GM12878 (cell line): ENCODE results near the gene TMSB10. TPM values are rescaled to one million over a fixed set of nuclear protein-coding genes. Genes with fewer than 3 reads are reported as not detected.

ENCODE experiments used
- ATAC-seq: fragments of 200-7000 bp; cut with Tn5 transposase; 3 replicates; pipeline ENCODE4 v1.9.1; 2020; ENCODE audit warnings: mild to moderate bottlenecking, moderate library complexity
- BruUV-seq: library from RNA; stranded (reverse); fragments of 400-500 nt; replicated peaks from 2 replicates; lab custom pipeline; 2021; lab: Mats Ljungman, UMichigan
- CTCF ChIA-PET: fragments of 300-600 bp; sonication (Branson Sonifier 250); formaldehyde crosslinking; extraction: SDS; loops from one replicate; lab custom pipeline; 2021; ENCODE audit warnings: inconsistent platforms; lab: Yijun Ruan, JAX
- POLR2A ChIA-PET: fragments of 350-600 bp; formaldehyde crosslinking; extraction: SDS; loops from one replicate; lab custom pipeline; 2021; ENCODE audit warnings: inconsistent platforms; lab: Charles Lee
- RAD21 ChIA-PET: fragments of 300-600 bp; sonication (Branson Sonifier 250); formaldehyde crosslinking; loops from one replicate; lab custom pipeline; 2023; ENCODE audit warnings: antibody characterized with exemption; ENCODE audit not compliant: unreplicated experiment; lab: Charles Lee
- SMC1A ChIA-PET: fragments of 300-600 bp; sonication (Branson Sonifier 250); formaldehyde crosslinking; loops from one replicate; lab custom pipeline; 2023; ENCODE audit not compliant: unreplicated experiment, uncharacterized antibody; lab: Charles Lee
- DNase-seq: peaks from one replicate; pipeline ENCODE4 v3.0.0-alpha.2; 2011; ENCODE audit warnings: low read depth, low spot score
- FAIRE-seq: peaks from 3 replicates; lab custom pipeline; 2011; peaks lifted over from hg19 to GRCh38; lab: Jason Lieb, UNC
- H2AFZ ChIP-seq: 2 replicates; pipeline ENCODE4 v1.6.0; 2011; ENCODE audit warnings: low read depth, low read length, control low read depth; ENCODE audit not compliant: control insufficient read depth
- H3K27ac ChIP-seq: 2 replicates; pipeline ENCODE4 v1.5.1; 2011; ENCODE audit warnings: control low read depth; ENCODE audit not compliant: control insufficient read depth, insufficient read depth
- H3K27me3 ChIP-seq, 2 experiments: replicated peaks in 1 of 2; 2 replicates each; pipeline versions ENCODE4 v1.6.0 to v1.6.1; 2011; ENCODE audit warnings: low read length in 1 of 2; ENCODE audit not compliant: control insufficient read depth in 2 of 2, insufficient read depth in 2 of 2
- H3K36me3 ChIP-seq, 2 experiments: 2 replicates each; pipeline ENCODE4 v1.5.1; 2011; ENCODE audit warnings: low read length in 1 of 2; ENCODE audit not compliant: control insufficient read depth in 2 of 2, insufficient read depth in 2 of 2
- H3K4me1 ChIP-seq: 2 replicates; pipeline ENCODE4 v1.6.1; 2011; ENCODE audit warnings: mild to moderate bottlenecking, low read length, moderate library complexity, mixed read lengths; ENCODE audit not compliant: control insufficient read depth, insufficient read depth
- H3K4me2 ChIP-seq: 2 replicates; pipeline ENCODE4 v1.6.0; 2011; ENCODE audit warnings: control low read depth; ENCODE audit not compliant: control insufficient read depth, insufficient read depth
- H3K4me3 ChIP-seq: fragments of 200-600 bp; sonication (generic); 2 replicates; pipeline ENCODE4 v1.5.1; 2016
- H3K79me2 ChIP-seq: 2 replicates; pipeline ENCODE4 v1.6.0; 2011; ENCODE audit warnings: low read length; ENCODE audit not compliant: control insufficient read depth, insufficient read depth
- H3K9ac ChIP-seq: 2 replicates; pipeline ENCODE4 v1.8.0; 2011; ENCODE audit warnings: low read length, control low read depth, mixed read lengths; ENCODE audit not compliant: control insufficient read depth, insufficient read depth
- H3K9me3 ChIP-seq: replicated peaks from 3 replicates; pipeline ENCODE4 v1.5.1; 2011; ENCODE audit warnings: mild to moderate bottlenecking, low read length; ENCODE audit not compliant: control insufficient read depth, insufficient read depth
- H4K20me1 ChIP-seq: 2 replicates; pipeline ENCODE4 v1.6.0; 2011; ENCODE audit not compliant: control insufficient read depth, insufficient read depth
- CEBPZ ChIP-seq: fragments of 150-350 bp; IDR thresholded peaks from 2 replicates; pipeline ENCODE4 v1.6.1; 2016; ENCODE audit warnings: low read depth, low read length
- CHD4 ChIP-seq: fragments of 200-600 bp; sonication (generic); IDR thresholded peaks from 2 replicates; pipeline ENCODE4 v1.6.1; 2016; ENCODE audit warnings: mild to moderate bottlenecking
- CTCF ChIP-seq, 3 experiments: IDR thresholded peaks in 2 of 3; conservative IDR thresholded peaks in 1 of 3; 2 replicates each; pipeline ENCODE4 v1.5.1; 2011; ENCODE audit warnings: low read depth in 3 of 3, low read length in 3 of 3, mild to moderate bottlenecking in 3 of 3, control low read depth in 2 of 3, moderate library complexity in 2 of 3, inconsistent platforms in 1 of 3, mixed read lengths in 1 of 3; ENCODE audit not compliant: control insufficient read depth in 2 of 3, insufficient read depth in 1 of 3; ENCODE audit errors: extremely low read depth in 1 of 3
- GATAD2B ChIP-seq: fragments of 450-650 bp; conservative IDR thresholded peaks from 2 replicates; pipeline ENCODE4 v1.6.1; 2017; ENCODE audit warnings: low read depth, mild to moderate bottlenecking, moderate library complexity
- MXI1 ChIP-seq: fragments of 150-350 bp; IDR thresholded peaks from 2 replicates; pipeline ENCODE4 v1.6.1; 2011; ENCODE audit warnings: low read depth, mild to moderate bottlenecking, inconsistent platforms, low read length, improper control_type of control experiment
- NFYA ChIP-seq: IDR thresholded peaks from 2 replicates; pipeline ENCODE4 v1.6.1; 2011; ENCODE audit warnings: low read depth, mild to moderate bottlenecking, low read length, improper control_type of control experiment, borderline replicate concordance
- NKRF ChIP-seq: fragments of 450-650 bp; conservative IDR thresholded peaks from 2 replicates; pipeline ENCODE4 v1.6.1; 2017; ENCODE audit warnings: mild to moderate bottlenecking, moderate library complexity
- RB1 ChIP-seq: fragments of 450-650 bp; formaldehyde crosslinking; IDR thresholded peaks from 2 replicates; pipeline ENCODE4 v1.6.1; 2017; ENCODE audit warnings: mild to moderate bottlenecking, borderline replicate concordance
- SMAD5 ChIP-seq: IDR thresholded peaks from 2 replicates; pipeline ENCODE4 v1.6.1; 2016; ENCODE audit warnings: antibody characterized with exemption, low read depth
- whole genome bisulfite sequencing: methylation state at CpG from one replicate; pipeline ENCODE4 v1.1.6; 2016; ENCODE audit warnings: low lambda C conversion rate; ENCODE audit not compliant: insufficient replicate concordance, insufficient coverage; ENCODE audit errors: missing lambda C conversion rate; 5-methylcytosine and 5-hydroxymethylcytosine counted together
- in situ Hi-C: fragments of 300-500 bp; cut with MboI; formaldehyde crosslinking; loops from 9 replicates; pipeline ENCODE4 v1.14.3; 2018; ENCODE audit warnings: mixed read lengths
- intact Hi-C: fragments of 100-400 bp; cut with micrococcal nuclease; formaldehyde crosslinking; loops from one replicate; pipeline ENCODE4 v1.14.2; 2022; ENCODE audit not compliant: unreplicated experiment
- polyA plus RNA-seq, 11 experiments: library from polyadenylated mRNA; depleted of rRNA in 4 of 11; unstranded in 6 of 11; stranded (reverse) in 5 of 11; fragments of >200 nt; fragmentation: Nextera tagmentation in 4 of 11; fragmentation: Illumina TruSeq in 1 of 11; extraction: Ambion mirVana in 4 of 11; extraction: Trizol in 1 of 11; gene quantifications; 1 replicate in 1 of 11; 2 replicates in 10 of 11; pipeline versions ENCODE4 v1.2.1 to v1.2.3, GENCODE V29; 2011 to 2016; ENCODE audit warnings: inconsistent platforms in 2 of 11, missing spikeins in 2 of 11, low read depth in 1 of 11
- total RNA-seq, 4 experiments: library from RNA; depleted of rRNA in 3 of 4; stranded (reverse); fragments of >200 nt in 3 of 4; fragmentation: Illumina TruSeq in 1 of 4; extraction: Trizol in 1 of 4; gene quantifications; 2 replicates each; pipeline versions ENCODE4 v1.2.1 to v1.2.3, GENCODE V29; 2013 to 2021

The TMSB10 gene
- total and polyA plus RNA-seq, 10 of the 15 experiments (the other 5 are each of a cell fraction or from before 2014, with no cell fraction given): 1,406 to 4,860 (median 3,381) TPM

GRCh38 chr2:84880395-84880644, 25.1 kb upstream of the TMSB10 start (continued):
- no peak for TF ChIP-seq CEBPZ
- no peak for TF ChIP-seq RB1
- TF ChIP-seq CHD4: no peak

- Histone ChIP-seq H3K27ac (no peak within 1 kb of the TSS), H4K20me1 (no peaks in the 10 kb centered on the region), H3K4me3 (peak within 1 kb of the TSS; percentile 67), H3K27me3 (peaks cover 0 to 9% of the 10 kb centered on the region in 2 experiments; a peak in 3 of 4 replicates), H3K9me3 (no peaks in the 10 kb centered on the region), H3K4me2 (peak within 1 kb of the TSS; percentile 97), H3K79me2 (no peaks in the 10 kb centered on the region), H3K36me3 (no peaks in the 10 kb centered on the region), H3K4me1 (peaks cover 16% of the 10 kb centered on the region), H3K9ac (peak within 1 kb of the TSS; percentile 42), H2AFZ (peak within 1 kb of the TSS; percentile 54)
- intact Hi-C loops (loop anchor here (1.0 to 5.0 kb wide), 2 partner anchors 24 to 131 kb away; partner anchors contain the start of gene TMSB10), in situ Hi-C loops (loop anchor here (10.0 kb wide), 1 partner anchor 404 kb away; no protein-coding TSS in a partner anchor)
- ChIA-PET RAD21 (interaction anchor here (1.0 to 7.6 kb wide), 14 partner anchors 9 to 139 kb away, joined by 3 to 74 read pairs (median 4); partner anchors contain the start of gene KCMF1), SMC1A (interaction anchor here (0.5 to 5.4 kb wide), 15 partner anchors 8 to 66 kb away, joined by 3 to 83 read pairs (median 4); no protein-coding TSS in a partner anchor), CTCF (interaction anchor here (0.7 to 11.1 kb wide), 11 partner anchors 10 to 250 kb away, joined by 3 to 133 read pairs (median 5); no protein-coding TSS in a partner anchor), POLR2A (interaction anchor here (0.7 to 3.1 kb wide), 7 partner anchors 13 to 48 kb away, joined by 3 to 11 read pairs (median 4); no protein-coding TSS in a partner anchor)
- 1% methylated on average over 76 of the region's 77 CpGs for WGBS
- peak; percentile 48 for ATAC-seq
- DNase-seq: no peak
- no TSS peak for BruUV-seq
- FAIRE-seq: no peak
- TF ChIP-seq GATAD2B (peak; percentile 74), SMAD5 (no peak), NFYA (no peak), NKRF (no peak), CTCF (IDR thresholded peaks at IDR 0.05 in 2 of 3, conservative IDR thresholded peaks at IDR 0.05 in 1 of 3; ENCODE audit: control insufficient read depth in 2 of 3, extremely low read depth in 1 of 3, insufficient read depth in 1 of 3, low read depth in 3 of 3, low read length in 3 of 3) (no peak), MXI1 (no peak)
Measured at GRCh38 chr2:84880645-84881521, 24.6 kb upstream of the TMSB10 start, which contains the start of gene TRABD2A. TRABD2A (minus strand) TSS chr2:84881084; CDS start chr2:84881039, 45 bp downstream.
